Activated gamma-delta T cell treated with anti-CD3 and anti-CD28 coated beads, Interleukin-2, amount 50 U/mL, for 16 hours (primary cell): ENCODE data around the gene VARS1.

ENCODE experiments used
- DNase-seq: peaks from one replicate; pipeline ENCODE4 v3.0.0-alpha.2; 2020; ENCODE audit warnings: low read depth

Gene VARS1

GRCh38 chr6:31771992-31772358 lies 23.6 kb downstream of the VARS1 start:
- DNase-seq, result no peak

DNA sequence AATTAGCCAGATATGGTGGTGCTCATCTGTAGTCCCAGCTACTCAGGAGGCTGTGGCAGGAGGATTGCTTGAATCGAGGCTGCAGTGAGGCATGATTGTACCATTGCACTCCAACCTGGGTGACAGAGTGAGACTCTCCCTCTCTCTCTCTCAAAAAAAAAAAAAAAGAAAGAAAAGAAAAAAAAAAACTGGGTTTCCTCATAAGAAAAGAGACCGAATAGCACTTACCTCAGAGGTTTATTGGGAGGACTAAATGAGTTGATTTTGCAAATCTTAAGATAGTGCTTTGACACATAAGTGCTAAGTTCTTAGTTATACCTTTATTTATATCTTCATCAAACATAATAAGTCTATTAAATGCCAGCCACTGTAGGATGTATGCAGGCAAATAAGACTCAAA lies 24.7 kb downstream of the VARS1 start:
- DNase-seq, result no peak

GRCh38 chr6:31769684-31770371 lies 25.7 kb downstream of the VARS1 start:
- peak; percentile 68 for DNase-seq

GRCh38 chr6:31768363-31769257 lies 26.9 kb downstream of the VARS1 start:
- no peak for DNase-seq

- no peak for DNase-seq
Observed at GRCh38 chr6:31767096-31767645, 28.4 kb downstream of the VARS1 start.

DNA sequence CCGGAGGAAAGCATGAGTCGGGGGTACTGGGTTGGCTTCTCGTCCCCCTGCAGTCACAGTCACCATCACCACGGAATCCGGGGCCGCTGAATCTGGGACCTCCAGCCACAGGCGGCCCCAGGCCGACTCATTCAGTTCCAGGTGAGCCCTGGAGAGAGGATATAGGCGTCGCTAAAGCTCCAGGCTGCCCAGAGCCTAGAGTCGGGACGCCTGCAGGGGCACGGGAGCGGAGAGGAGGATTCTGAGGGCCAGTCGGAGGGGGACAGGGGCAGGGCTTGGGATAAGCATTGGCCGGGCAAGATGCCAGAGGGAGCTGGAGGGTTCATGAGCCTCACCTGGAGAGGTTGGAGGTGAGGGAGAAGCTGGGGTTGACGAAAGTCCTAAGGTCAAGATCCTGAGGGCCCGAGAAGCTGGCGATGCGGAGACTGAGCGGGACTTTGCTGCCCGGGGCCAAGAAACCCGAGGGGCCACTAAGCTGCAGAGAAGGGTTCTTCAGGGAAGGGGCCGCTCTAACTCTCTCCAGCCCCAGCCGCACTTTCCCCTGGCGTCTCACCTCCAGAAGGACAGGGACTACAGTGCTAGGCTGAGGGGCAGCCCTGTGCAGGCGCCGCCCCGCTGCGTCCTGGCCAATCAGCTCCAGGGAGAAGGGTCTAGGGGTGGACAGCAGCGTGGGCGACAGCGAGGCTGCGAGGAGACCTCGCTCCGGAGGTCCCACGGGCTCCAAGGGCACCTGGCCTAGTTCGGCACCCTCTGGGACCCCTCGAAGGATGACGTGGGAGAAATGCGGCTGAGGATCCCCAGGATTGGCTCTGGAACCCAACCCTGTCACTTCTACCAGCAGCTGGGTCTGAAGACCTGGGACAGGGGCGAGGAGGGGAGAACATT lies 29.4 kb downstream of the VARS1 start:
- no peak for DNase-seq

DNA sequence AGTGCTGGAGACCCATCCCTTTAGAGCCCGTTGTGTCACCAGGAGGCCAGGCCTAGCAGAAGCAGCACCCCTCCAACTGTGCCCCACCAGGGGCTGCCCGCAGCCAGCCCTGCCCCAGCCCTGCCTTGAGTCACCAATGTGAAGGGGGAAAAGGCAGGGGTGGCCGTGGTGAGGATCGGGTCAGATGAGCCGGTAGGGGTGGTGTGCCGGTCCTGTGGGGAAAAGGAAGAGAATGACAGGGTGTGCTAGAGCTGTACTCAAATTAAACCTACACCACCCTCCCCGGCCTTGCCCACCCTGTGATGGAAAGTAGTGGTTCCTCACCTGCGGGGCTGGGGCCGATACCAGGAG lies 30.0 kb downstream of the VARS1 start:
- no peak for DNase-seq

DNA sequence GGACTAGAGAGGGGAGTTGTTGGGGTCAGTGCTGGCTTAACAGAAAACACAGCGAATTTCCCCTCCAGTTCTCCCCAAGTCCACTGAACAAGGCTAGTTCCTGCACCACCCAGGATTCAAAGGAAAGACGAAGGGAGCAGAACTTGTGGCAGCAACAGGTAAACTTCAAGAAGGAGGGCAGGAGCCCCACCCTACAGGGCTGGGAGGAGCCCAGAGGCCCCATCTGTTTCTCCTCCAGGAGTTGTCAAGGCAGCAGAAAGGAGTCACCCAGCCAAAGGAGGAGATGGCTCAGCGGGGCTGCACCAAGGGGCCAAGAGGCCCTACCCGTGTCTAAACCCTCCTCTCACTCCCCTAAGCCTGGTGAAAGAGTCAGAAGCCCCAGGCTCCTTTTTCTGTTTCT lies 31.4 kb downstream of the VARS1 start:
- no peak for DNase-seq

GRCh38 chr6:31763619-31763940 lies 32.0 kb downstream of the VARS1 start:
- no peak for DNase-seq

DNA sequence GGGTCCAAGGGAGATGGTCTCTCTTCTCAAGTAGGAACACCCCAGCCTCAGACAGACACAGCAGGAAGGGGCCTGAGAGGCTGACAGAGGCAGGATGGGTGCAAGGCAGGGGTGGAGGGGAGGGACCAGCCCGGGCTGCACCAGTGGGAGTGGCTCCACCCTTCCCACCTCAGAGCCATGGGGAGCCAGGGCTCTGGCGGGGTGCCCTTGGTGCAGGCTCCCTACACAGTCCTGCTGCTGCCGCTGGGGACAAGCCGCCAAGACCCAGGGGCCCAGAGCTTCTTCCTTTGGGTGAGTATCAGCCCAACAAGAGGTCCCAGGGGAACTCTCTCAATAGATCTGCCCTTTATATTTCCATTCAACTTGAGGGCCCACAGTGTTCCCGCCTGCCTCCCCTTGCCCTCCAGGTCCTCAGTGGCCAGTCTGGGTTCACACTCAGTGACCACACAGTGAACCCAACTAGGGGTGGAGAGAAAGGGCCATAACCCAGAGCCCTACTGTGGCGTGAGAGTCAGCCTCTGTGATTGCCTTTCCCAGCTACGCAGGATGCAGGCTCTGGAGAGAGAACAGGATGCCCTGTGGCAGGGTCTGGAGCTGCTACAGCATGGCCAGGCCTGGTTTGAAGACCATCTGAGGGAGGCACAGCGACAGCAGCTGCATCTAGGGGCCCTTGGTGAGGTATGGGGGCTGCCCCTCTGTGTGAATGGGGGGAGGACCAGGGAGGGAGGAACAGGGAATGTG lies 32.5 kb downstream of the VARS1 start:
- no peak for DNase-seq

DNA sequence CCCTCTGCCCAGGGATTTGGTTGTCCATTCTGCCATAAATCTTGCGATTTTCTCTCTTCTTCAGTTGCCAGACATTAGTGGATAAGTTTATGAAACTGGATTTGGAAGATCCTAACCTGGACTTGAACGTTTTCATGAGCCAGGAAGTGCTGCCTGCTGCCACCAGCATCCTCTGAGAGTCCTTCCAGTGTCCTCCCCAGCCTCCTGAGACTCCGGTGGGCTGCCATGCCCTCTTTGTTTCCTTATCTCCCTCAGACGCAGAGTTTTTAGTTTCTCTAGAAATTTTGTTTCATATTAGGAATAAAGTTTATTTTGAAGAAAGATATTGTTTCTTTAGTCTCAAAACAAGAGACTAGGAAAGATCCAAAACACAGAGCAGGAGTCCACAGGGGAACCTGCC lies 33.2 kb downstream of the VARS1 start, which contains the start of gene SAPCD1:
TSS of gene SAPCD1 (plus strand) at position 301 of the 400 bp plus-strand sequence. CDS start 399 bp downstream, outside the sequence.
- DNase-seq, result no peak

- DNase-seq, result no peak
Observed at GRCh38 chr6:31761343-31761742, 34.2 kb downstream of the VARS1 start.

DNA sequence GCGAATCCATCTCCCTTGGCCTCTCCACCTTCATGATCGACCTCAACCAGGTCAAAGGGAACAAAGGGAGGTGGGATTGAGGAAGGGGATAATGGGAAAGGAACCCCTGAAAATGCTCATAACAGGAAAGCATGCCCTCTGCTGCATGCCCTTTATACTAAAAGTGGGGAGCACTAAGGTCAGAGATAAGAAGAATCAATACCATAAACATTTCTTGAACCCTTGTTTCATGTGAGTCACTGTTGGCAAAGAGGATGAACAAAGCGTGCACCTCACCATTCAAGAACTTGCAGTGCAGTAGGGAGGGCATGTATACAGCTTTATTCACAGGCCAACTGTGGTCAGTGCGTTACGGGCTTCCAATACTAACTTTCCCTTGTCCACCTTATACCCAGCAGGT lies 34.8 kb downstream of the VARS1 start:
- DNase-seq, result no peak

DNA sequence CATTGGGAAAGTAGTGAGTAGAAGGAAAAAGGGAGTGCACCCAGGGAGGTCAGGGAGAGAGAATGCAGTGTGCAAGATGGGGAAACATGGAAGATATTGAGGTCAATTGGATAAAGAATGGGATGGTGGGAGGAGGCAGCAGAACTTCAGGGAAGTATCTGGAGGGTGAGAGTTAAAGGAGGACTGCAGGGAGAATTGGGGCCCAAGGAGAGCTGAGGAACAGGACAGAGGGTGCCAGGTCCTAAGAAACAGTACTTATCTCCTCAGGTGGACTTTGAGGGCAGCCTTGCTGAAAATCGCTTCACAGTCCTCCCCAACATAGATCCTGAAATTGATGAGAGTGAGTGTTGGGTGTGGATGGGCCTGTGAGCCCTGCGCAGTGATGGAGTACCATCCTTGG lies 37.3 kb downstream of the VARS1 start:
- DNase-seq, result no peak

DNA sequence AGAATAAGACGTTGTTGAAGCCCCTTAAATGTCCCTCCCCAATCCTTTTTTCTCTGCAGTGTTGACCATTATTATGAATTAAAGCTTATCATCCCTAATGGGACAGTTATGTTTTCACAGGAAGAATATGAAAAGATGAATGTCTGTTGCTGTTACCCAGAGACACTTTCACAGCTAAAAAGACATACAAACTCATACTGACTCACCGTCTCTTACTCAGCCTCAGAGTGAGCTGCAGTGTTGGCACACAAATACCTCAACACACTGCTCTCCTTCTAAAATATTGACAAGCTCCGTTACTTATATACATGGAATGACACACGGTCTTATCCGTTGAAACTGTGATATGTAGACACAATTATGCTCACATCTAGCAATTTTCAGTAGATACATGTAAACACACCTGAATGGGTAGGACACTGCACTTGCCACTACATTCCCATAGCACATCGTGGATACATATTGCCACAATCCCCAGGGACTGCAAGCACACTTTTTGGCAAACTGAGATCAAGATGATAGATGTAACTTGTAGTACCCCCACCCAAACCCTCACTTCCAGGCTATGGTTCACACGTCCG lies 42.7 kb downstream of the VARS1 start:
- no peak for DNase-seq

DNA sequence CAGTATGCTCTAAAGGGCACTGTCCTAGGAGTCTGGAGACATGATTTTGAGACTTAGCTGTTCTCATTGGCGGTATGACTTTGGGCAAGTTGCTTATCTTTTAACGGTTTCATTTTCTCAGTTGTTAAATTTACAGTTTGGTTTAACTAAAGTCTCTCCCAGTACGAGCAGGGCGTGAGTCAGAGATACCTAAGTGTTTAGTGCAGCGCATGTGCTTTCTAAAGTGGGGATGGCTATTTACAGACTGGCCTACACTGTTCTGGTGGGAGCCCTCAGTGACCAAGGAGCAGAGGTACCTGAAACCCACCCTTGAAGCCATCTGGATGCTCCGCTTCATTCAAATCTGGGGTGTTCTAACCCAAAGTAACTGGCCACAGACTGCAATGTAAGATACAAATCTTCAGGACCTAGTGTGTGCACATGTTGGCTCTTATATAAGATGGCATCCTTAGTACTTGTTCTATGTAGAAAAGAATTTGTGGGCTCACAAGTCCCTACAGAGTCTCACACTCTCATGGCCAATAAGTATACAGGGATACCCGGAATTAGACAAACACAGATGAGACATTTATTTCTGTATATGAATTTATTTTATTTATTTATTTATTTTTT lies 45.0 kb downstream of the VARS1 start:
- no peak for DNase-seq

GRCh38 chr6:31749301-31750036 lies 46.1 kb downstream of the VARS1 start:
- no peak for DNase-seq
